ENCODE measurements around the gene KCNMA1. TPM values are rescaled to one million over a fixed set of nuclear protein-coding genes. Genes with fewer than 3 reads are reported as not detected.

The KCNMA1 gene
- total RNA-seq, 1 donor from 2014 or later, result not detected

DNA sequence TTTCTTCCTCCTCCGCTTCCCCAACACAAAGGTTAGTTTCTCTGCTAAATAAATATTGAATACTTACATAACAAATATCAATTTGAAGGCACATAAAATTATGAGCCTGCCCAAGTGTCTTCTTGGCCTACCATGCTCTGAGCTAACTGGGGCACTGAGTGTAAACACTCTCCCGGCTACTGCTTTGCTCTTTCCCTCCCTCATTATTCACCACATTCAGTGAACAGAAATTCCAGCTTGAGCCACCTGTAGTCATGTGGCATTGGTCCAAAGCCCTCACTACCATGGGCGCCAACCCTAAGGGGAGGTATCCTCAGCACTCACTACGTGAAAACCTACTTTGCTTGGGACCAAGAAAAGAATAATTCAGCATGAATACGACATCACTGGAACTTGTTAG, 409.0 kb downstream of the KCNMA1 start:
- DNase-seq (ENCODE audit: low read depth in 2 of 2), result no peak

DNA sequence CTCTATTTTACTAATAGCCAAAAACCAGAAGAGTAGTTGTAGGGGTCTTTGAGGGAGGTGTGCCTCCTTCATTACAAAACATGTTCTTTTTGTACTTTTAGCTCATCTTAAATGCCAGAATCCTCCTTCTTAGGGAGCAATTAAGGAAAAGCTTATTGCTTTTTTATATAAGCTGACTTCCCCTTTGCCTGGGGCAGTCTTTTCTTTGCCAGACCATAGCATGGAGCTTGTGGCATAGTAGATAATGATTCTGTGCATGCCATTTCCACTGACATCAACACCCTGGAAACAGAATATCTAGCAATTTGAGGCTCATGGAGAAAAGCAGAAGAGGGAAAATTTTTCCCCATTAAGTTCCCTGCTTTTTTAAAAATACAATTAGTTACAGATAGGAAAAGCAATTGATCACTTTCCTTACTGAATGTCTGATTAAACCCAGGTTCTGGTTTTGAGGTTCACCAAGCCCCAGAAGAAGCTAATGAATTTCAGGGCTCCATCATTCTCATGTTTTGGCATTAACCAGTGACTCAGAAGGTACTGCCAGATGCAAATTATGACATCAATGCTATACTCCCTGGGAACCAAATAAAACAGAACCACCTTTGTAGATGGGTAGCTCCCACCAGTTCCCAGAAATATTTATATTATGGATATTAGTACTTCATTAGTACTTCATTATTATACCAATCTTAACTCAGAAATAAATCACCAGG, 410.6 kb downstream of the KCNMA1 start:
- DNase-seq (ENCODE audit: low read depth in 2 of 2), result no peak

DNA sequence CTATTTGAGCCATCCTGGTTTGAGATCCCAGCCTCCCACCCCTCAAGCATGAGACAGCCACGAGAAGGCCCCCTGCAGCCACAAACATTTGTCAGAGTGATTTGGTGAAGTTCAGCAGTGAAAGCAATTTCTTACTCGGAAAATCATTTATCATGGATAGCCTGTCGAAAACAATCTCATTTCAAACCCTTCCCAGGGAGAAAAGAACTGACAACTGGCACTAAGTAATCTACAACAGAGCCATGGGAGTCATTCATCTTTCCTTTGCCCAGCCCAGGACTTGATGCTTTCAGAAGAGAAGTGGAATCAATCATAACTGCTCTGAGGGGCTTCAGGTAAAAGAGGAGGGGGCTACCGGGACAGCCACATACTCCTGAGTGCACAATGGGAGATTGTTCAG, 411.2 kb downstream of the KCNMA1 start:
- DNase-seq (ENCODE audit: low read depth in 2 of 2), result no peak

DNA sequence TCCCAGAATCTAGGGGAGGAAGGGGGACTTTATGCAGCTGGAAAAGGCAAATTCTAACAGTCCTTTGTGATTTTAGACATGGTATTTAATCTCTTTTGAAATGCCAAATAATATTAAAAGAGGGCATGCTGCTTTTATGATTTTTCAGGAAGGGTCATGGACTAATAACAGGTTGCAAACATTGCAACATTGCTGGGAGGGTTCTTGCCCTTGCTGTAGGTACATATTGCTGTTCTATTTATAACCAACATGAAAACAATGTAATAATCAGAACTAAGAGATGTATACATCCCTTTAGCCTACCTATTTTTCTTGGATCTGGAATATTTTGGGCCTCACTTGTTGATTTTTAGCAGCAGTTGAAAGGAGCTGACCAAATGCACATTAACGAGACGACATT, 411.6 kb downstream of the KCNMA1 start:
- DNase-seq (ENCODE audit: low read depth in 2 of 2), result no peak

DNA sequence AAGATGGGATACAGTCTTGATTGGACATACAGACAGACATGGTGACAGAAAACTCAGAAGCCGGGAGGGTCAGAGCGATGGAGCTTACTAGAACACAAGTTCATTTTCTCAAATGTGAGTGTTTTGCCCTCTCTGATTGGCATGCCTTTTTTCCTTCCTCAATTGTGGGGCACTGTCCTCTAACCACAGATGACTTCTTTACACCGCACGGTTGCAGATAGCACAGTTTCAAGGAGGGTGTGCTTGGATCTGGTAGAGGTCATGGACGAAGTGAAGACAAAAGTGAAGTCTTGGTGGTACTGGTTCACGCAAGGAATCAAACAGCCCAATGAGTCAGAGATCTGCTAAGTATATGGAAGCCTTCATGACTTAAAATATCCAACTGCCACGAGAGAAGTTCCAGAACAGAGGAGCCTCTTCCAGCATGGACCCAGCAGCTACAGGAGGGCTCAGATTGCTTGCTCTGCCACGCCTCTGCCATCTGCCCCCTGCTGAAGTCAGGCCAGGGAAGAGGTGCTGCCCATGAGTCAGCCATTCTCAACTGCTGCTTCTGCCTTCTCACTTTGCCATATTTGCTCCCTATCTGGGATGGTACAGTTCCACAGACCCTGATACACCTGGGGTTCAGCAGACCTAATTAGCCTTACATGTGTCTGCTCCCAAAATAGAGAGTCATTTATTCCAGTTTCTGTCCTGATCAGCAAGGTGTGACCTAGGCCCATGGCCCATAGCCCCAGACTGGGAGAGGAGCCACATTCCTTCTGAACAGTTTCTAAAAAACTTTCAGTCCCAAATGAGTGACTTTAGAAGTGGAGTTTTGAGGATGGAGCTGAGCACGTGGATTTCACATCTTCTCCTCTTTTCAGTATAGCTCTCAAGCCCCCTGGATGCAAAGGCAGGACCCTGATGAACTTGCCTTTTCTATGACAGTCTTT, 413.8 kb downstream of the KCNMA1 start:
- DNase-seq (ENCODE audit: low read depth in 2 of 2), result no peak

DNA sequence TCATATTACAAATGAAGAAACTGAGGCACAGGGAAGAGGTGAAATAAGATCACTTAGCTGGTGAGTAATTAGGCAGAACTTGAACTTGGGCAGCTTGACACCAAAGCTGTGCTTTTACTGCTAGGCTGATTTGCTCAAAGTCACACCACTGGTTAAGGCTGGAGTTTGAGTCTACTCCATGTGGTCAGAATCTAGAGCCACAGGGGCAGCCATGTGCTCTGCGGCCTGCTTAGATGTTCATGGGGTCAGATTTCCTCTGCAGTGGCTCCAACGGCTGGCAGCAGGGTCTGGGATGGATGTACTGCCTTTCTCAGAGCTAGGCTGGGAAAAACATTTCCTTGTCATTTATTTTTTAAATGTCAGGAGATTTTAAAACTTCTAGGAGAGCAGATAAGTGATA, 417.5 kb downstream of the KCNMA1 start:
- DNase-seq (ENCODE audit: low read depth in 2 of 2), result no peak

DNA sequence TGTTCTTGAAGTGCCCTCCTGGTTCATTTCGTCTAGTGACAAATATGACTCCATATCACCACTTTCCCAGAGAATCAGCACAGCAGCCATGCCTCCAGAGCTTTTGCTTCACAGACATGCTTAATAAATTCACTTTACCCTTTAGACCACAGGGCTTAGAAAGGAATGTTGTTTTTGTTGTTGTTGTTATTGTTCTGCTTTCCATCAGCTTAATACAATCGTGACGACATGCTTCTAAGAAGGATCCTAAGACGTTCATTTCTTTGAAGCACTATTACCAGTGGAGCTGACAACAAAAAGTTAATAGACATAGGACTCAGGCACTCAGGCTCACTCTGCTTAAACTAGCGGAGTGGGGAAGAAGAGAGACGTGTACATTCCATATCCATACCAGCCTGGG, 418.6 kb downstream of the KCNMA1 start:
- DNase-seq (ENCODE audit: low read depth in 2 of 2), result no peak

DNA sequence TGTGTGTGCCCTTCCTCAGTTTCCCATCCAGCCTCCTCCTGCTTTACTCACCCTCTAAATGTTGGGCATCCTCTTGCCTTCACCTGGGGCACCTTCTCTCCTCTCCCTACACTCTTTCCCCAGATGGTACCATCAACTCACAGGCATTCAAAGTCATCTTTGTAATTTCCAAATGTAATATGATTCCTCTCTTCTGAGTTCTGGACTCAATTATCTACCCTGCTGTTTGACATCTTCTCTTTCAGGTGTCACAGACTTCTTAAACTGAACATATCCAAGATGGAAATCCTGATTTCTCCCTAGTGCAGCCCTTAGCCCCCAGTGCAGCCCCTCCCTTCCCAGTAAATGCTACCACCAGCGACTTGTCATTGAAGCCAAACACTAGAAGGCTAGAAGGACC, 422.8 kb downstream of the KCNMA1 start:
- DNase-seq (ENCODE audit: low read depth in 2 of 2), result no peak

DNA sequence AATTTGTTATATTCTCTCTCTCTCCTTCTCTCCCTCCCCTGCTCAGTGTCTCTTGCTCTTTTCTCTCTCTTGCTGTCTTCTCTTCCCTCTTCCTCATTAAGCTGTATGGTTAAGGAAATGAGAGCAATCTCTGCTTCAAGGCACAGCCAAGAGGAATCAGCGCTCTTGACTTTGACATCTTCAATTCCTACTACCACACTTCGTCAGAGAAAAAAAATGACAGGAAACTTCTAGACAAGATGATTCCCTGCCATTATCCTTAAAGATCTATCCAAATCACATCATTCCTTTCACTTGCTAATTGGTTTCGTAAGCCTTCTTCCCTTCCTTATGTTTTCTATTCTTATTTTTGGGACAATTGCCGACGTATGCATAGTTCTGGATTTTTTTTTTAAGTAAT, 425.0 kb downstream of the KCNMA1 start:
- no peak for DNase-seq (ENCODE audit: low read depth in 2 of 2)

DNA sequence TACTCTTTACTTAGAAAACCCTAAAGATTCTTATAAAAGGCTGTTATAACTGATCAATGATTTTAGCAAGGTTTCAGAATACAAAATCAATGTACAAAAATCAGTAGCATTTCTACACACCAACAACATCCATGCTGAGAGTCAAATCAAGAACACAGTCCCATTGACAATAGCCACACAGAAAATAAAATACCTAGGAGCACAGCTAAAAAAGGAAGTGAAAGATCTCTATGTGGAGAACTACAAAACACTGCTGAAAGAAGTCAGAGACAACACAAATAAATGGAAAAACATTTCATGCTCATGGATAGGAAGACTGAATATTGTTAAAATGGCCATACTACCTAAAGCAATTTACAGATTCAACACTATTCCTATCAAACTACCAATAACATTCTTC, 427.0 kb downstream of the KCNMA1 start:
- no peak for DNase-seq (ENCODE audit: low read depth in 2 of 2)

DNA sequence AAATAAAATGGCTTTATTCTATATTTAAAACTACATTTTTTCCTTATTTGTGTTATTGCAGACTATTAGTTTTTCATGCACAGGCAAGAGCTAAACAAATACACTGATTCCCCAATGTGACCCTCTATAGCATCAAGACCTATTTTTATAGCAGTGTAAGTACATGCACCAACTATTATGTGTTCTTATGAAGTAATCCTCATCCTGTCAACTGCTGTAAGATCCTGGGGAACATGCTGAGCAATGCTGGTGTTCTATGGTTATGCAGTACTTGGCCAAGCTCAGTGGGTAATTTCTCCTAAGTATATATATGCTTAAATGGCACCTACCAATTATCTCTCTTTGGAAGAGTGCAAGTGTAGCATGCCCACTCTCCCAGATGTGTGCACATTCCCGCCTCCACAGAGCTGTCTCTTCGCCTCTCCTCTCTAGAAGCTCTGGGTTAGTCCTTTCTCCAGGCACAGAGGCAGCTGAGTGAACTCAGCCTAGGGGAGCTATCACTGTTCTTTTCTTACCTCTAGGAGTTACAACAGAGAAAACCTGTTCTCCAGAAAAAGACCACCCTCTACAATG, 428.8 kb downstream of the KCNMA1 start:
- DNase-seq (ENCODE audit: low read depth in 2 of 2), result no peak

DNA sequence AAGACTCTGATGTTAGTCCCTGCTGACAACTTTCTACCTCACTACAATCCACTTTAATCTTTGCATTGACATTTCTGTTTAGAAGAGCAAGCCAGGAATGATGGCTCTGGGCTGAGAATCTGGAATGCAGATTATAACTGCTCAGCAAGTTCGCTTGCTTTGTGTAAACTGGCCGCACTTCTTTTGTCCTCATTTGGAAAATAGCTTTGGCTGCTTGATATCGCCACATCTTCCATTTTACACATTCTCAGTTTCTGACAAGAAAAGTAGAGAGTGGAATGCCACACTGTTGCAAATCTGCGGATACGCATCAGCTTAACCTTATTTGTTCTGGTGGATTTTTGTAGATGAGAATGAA, 429.8 kb downstream of the KCNMA1 start:
- no peak for DNase-seq (ENCODE audit: low read depth in 2 of 2)

DNA sequence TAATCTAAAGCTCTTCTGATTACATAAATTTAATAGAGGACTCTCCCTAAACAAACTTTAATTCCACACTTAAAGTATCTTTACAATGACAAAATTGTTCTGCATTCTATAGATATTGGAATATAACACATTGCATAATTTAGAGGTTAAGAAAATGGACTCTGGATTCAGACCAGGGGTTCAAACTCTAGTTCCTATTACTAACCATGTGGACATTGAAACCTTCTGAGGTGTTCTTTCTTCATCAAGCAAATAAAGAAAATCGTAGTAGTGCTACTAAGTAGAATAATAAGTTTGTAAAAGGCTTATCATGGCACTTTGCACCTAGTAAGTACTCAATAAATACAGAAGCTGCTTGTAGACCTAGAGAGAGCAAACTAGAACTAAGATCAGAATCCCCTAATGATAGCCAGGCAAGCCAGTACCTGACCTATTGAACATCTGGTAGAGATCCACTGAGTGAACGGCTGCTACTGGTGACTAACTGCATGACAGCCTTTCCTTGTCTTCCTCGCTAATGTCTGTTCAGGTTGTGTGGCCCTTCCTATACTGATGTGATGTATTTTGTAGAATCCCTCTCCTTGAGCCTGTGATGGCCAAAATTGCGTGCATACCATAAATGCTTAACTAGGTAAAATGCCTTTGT, 430.3 kb downstream of the KCNMA1 start:
- no peak for DNase-seq (ENCODE audit: low read depth in 2 of 2)

DNA sequence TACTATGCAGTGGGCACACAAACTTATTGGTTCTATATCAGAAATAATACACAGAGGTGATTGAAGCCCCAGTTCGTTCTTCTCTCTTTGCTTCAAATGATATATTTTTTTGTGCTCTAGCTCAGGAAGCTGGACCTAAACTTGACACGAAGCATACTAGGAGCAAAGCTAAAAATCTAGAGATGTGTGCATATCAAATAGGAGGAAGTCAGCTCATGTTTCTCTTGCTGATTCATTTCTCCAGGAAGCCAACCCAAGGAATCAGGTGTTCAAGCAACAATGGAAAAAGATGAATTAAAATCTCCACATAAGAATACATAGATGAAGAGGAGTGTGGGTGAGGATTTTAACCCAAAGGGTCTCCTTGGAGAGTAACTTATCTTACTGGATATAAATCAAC, 432.5 kb downstream of the KCNMA1 start:
- peak in 1 of 2 donors; percentile 83 for DNase-seq (ENCODE audit: low read depth in 2 of 2)

DNA sequence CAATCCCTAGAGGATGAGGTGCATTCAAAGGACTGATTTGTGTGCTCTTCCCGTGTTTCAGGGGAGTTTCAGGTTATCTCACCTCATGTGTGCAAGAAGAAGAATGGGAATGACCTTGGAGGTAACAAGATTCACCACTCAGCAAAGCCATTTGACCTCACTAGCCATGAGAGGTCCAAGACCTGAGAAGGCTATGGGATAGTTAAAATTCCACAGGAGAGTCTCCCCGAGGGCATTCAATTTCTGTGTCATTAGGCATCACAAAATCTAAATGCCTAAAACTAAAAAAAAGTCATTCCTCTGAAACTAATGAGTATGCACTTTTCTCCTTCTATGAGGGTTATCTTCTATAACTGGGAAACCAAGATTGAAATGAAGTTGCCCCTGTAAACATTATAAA, 433.4 kb downstream of the KCNMA1 start:
- no peak for DNase-seq (ENCODE audit: low read depth in 2 of 2)

DNA sequence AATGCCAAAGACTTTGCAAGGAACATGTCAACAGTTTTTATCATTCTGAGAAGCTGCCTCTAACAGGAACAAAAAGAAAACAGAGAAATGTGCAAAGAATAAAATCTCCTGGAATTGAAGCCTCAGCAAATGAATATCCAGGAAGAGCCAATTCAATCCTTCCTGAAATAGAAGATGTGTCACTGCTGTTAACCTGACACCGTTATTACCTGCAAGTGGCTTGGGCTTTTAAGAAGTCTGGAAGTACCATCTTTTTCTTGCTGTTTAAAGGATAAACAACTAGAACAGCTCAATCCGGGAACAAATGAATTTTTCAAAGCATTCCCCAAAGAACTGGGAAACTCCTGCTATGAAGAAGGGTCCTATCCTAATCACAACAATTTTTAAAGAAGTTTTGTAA, 434.8 kb downstream of the KCNMA1 start:
- no peak for DNase-seq (ENCODE audit: low read depth in 2 of 2)

DNA sequence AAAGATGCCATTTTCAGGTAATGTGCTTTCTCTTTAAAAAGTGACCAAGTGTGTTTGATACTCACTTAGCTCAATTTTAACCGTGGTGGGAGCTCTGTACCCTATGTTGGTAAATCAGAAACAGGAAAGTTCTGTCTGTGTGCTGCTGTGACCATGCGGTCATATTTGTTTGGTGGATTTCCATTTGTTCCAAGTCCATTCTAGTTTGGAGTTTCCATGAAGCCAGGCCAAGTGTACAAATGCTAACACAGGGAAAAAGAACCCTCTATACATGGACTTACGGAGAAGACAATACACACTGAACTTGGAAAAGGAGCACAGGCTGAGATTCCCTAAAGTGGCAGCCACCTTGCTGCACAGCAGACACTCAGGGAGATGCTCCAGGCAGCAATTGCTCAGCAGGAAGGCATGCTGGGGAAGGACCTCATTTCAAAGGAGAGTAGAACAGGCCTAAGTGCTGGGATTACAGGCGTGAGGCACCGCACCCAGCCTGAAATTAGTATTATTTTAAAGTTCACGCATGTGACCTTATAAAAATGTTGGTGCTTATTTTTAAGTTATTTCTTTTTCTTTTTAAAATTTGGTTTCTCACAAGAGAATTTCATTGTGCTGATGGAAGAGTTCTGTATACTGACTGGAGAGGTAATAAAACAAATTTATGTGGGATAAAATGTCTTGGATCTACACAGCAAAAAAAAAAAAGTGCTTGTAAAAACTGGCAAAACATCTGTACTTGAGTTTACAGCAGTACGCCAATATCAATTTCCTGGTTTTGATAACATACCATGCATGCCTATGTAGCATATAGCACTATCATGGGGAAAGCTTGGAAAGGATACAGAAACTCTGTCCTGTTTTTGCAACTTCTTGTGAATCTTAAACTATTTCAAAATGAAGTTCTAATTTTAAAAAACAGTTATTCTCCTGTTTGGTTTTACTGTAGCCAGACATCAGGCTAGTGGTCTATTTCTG, 436.2 kb downstream of the KCNMA1 start:
- DNase-seq (ENCODE audit: low read depth in 2 of 2), result no peak

DNA sequence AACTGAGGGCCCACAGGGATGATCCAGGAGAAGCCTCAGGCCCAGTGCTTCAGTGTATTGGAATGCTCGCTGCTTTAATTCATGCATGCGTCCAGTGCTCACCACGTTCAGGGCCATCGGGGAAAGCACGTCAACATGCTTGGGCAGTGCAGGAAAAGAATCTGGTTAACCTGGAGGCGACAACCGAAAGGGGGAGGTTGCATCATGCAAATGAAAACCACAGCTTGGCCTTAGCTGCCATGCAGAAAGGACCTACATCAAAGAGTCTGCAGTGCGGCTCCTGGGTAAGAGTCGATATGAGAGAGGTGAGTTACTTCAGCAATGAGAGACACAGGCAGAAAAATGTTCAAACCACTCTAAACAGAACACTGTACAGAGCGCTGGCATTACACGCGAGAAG, 440.1 kb downstream of the KCNMA1 start:
- no peak for DNase-seq (ENCODE audit: low read depth in 2 of 2)

DNA sequence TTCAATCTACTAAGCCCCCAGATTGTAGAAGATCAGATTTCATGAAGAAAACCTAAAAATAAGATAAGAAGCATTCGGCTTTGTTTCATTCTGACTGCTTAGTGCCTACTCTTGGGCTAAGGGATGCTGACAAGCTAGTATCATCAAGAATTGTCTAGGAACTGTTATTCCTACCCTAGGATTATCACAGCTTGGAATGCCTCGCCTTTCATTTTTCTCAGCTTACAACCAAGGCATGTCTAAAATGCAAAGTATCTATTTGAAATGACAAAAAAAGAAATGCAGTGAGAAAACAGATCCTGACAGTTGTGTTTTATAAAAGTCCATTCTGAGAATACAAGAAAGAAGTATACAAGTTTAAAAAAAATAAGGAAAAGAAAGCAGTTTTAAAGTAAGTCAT, 441.0 kb downstream of the KCNMA1 start:
- no peak for DNase-seq (ENCODE audit: low read depth in 2 of 2)

DNA sequence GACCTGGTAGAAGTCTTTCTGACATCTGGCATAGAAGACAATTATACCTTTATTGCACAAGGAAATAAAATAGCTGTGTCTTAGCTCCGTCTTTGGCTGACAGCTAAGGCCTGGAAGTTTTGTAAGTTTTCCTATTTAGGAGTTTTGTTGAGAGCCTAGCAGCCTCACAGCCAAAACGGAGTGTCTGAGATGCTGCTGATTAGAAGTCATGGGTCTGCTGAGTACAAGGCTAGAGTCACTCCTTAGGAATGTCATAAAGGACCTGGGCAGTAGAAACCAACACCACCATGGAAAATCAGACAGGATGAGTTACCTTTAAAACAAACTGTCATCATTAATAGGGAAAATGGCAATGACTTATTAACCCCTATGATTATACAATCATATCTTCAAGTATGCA, 442.5 kb downstream of the KCNMA1 start:
- DNase-seq (ENCODE audit: low read depth in 2 of 2), result peak in 1 of 2 donors; percentile 87

DNA sequence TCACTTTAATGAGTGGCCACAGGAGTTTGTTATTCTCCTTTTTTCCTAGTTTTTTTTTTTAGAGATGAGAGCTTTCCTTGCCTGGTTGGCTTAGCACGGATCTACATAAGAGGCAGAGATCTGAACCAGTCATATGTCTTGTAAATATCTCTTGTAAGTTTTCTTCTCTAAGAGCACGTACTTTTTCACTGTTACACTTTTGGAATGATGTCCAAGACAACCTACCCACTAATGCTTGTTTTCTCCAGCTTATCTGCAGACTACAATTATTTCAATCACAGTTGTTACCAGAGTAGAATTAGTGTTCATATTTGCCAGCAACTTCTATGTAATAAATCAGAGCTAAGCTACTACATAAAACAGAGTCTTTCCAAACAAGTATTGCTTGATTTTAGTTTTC, 444.6 kb downstream of the KCNMA1 start:
- DNase-seq (ENCODE audit: low read depth in 2 of 2), result no peak

Data from lung microvascular endothelial cell (primary cell).